Stimulated activated CD8-positive, alpha-beta memory T cell treated with anti-CD3 and anti-CD28 coated beads, Interleukin-4, amount 100 ng/mL, for 24 hours (primary cell): ENCODE data around the gene TMEM25.
"Not testable (repeated sequence)": the region's sequence is repeated elsewhere in the genome, so short reads cannot be mapped to it uniquely, and the experiment has no call there.

Experiments used
- DNase-seq: peaks from one replicate; pipeline ENCODE4 v3.0.0-alpha.2; 2020; ENCODE audit warnings: low read depth

The TMEM25 gene

GRCh38 chr11:118532091-118532490 is 1.1 kb downstream of the TMEM25 start:
- no peak for DNase-seq

DNA sequence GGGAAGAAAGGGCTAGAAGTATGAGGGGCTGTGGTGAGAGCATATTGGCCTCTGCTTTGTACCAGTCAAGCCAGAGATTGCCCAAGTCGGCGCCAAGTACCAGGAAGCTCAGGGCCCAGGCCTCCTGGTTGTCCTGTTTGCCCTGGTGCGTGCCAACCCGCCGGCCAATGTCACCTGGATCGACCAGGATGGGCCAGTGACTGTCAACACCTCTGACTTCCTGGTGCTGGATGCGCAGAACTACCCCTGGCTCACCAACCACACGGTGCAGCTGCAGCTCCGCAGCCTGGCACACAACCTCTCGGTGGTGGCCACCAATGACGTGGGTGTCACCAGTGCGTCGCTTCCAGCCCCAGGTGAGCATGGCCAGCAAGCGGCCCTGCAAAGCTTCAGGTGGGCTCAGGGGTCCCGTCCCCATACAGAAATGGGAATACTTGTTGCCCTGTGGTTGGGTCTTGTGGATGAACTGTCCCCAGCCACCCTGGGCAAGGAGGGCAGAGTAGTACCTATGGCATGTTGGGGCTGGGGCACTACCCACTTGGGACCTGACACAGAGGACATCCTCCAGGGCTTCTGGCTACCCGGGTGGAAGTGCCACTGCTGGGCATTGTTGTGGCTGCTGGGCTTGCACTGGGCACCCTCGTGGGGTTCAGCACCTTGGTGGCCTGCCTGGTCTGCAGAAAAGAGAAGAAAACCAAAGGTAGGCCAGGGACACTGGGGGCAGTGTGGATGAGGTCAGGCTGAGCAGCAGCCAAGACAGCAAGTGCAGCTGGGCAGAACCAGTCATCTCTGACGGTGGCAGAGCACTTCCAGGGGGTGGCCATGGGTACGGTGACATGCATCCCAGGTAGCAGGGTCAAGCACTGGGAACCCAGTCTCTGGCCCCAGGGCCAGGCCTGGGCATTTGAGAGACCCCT is 2.1 kb downstream of the TMEM25 start:
- DNase-seq, result no peak

GRCh38 chr11:118533769-118534729 is 3.1 kb downstream of the TMEM25 start:
- DNase-seq, result no peak

DNA sequence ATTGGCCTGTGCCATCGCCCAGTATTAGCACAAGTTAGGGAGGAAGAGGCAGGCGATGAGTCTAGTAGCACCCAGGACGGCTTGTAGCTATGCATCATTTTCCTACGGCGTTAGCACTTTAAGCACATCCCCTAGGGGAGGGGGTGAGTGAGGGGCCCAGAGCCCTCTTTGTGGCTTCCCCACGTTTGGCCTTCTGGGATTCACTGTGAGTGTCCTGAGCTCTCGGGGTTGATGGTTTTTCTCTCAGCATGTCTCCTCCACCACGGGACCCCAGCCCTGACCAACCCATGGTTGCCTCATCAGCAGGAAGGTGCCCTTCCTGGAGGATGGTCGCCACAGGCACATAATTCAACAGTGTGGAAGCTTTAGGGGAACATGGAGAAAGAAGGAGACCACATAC is 4.3 kb downstream of the TMEM25 start:
- no peak for DNase-seq

DNA sequence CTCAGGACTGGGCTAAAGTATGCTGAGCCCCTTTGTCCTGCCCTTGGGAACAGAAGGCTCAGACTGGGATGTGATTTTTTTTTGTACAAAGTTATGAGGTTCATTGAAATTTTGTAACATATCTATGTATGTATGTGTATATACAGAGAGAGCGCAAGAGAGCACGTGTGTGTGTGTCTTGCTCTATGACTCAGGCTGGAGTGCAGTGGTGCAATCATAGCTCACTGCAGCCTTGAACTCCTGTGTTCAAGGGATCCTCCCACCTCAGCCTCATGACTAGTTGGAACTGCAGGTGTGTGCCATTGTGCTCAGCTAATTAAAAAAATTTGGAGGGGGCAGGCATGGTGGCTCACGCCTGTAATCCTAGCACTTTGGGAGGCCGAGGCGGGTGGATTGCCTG is 5.7 kb downstream of the TMEM25 start:
- no peak for DNase-seq

- no peak for DNase-seq
Measured at GRCh38 chr11:118537409-118537980, 6.5 kb downstream of the TMEM25 start.

DNA sequence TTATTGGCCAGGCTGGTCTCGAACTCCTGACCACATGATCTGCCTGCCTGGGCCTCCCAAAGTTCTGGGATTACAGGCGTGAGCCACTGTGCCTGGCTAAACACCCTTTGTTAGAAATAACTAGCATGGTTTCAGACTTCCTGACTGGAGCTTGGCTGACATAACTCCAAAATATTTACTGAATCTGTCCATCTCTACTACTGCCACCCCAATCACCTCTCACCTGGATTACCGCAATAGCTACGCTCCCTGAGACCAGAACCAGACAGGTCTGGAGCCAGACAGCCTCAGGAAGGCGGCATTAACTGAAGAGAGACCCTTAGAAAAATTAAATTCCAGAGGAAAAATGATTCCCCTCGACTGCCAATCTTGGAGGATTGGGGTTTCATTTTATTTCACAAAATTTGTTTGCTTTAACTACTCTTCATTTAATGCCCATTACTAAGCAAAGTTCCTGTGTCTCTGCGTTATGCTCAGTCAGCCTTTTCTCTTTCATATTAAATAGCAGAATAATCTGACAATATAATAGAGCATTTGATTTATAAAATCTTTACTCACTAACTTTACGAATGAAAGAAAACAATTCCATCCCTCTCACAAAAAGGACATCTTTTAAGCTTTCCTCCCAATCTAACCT is 13.1 kb downstream of the TMEM25 start:
- DNase-seq, result no peak

DNA sequence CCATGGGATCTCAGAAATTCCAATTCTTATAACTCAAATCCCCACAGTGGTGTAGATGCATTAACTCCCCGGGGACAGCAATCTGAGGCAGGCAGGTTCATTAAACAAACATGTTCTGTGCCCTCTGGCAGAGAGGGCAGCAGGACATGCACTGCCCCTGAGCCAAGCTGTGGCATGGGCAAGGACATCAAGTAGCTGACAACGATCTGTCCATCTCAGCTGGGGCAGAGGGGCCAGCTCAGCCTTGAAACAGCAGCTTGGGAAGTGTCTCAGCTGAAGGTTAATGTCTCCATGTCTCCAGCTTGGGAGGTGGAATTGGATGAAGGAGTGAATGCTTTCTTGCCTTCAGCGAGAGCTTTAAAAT is 13.6 kb downstream of the TMEM25 start:
- DNase-seq, result no peak

DNA sequence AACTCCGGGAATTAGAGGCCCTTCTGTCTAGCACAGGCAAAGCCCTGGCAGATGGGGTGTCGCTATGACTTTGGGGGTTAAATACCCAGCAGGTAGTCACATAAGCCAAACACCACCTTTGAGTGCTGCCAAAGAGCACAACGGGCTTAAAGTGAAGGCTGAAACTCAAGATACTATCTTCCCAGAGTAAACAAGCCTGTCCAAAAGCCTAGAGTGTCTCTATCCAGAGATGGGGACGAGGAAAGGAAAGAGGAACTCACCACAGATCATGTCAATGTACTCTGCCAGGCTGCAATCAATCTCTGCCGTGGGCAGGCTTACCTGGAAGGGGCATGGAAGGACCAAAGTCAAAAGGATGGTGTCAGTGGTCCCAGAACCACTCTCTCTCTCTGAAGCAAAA is 14.5 kb downstream of the TMEM25 start:
- DNase-seq, result no peak

DNA sequence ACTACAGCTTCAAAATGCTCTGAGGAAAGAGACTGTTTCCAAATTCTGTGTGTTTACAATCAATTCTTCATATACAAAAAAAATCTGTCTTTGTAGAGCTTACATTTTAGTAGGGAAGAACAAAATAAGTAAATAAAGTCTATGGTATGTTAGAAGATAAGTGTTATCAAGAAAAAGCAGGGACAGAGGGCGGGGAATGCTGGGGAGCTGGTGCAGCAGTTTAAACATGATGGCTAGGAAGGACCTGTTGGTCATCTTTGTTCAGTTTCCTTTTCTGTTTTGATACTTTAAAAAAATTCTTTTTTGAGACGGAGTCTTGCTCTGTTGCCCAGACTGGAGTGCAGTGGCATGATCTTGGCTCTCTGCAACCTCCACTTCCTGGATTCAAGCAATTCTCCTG is 16.1 kb downstream of the TMEM25 start:
- DNase-seq, result no peak

DNA sequence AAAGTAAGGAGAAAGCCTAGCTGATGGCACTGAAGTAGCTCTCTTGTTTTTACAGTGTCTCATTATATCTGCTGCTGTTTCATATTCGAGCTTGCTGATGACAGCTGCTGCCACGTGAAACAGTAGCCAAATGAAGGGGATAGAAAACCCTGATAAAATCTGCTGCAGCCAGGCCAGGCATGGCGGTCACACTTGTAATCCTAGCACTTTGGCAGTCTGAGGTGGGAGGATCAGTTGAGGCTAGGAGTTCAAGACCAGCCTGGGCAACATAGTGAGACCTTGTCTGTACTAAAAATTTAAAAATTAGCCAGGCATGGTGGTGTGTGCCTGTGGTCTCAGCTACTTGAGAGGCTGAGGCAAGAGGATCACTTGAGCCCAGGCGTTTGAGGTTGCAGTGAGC is 21.3 kb downstream of the TMEM25 start:
- DNase-seq, result no peak

DNA sequence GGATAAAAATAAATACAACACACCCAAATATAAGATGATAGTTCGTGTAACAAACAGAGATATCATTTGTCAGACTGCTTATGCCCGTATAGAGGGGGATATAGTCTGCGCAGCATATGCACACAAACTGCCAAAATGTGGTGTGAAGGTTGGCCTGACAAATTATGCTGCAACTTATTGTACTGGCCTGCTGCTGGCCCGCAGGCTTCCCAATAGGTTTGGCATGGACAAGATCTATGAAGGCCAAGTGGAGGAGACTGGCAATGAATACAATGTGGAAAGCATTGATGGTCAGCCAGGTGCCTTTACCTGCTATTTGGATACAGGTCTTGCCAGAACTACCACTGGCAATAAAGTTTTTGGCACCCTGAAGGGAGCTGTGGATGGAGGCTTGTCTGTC is 29.8 kb downstream of the TMEM25 start:
- DNase-seq, result no peak

- DNase-seq, result no peak
Measured at GRCh38 chr11:118565051-118565450, 34.1 kb downstream of the TMEM25 start.

DNA sequence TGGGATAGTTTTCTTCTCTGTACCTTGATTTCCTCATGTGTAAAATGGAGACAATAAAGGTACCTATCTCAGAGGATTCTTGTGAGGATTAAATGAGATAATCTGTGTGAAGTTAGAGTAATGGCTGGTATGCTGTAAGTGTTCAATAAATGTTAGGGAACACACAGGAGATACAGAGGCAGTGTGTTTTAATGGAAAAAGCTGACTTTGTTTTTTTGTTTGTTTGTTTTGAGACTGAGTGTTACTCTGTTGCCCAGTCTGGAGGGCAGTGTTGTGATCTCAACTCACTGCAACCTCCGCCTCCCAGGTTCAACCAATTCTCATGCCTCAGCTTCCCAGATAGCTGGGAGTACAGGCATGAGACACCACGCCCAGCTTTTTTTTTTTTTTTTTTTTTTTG is 38.7 kb downstream of the TMEM25 start:
- DNase-seq, result no peak

DNA sequence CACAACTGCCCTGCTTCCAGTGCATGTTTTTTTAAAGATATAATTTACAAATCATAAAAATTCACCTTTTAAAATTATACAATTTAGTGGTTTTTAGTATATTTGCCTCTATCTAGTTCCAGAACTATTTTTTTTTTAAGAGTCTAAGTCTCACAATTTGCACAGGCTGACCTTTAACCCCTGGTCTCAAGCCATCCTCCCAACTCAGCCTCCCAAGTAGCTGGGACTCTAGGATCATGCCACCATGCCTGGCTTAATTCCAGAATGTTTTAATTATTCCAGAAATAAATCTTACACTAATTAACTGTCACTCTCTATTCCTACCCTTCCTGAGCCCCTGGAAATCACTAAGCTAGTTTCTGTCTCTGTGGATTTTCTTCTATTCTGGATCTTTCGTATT is 39.8 kb downstream of the TMEM25 start:
- DNase-seq, result no peak

GRCh38 chr11:118571701-118572060 is 40.7 kb downstream of the TMEM25 start:
- DNase-seq, result not testable (repeated sequence)

DNA sequence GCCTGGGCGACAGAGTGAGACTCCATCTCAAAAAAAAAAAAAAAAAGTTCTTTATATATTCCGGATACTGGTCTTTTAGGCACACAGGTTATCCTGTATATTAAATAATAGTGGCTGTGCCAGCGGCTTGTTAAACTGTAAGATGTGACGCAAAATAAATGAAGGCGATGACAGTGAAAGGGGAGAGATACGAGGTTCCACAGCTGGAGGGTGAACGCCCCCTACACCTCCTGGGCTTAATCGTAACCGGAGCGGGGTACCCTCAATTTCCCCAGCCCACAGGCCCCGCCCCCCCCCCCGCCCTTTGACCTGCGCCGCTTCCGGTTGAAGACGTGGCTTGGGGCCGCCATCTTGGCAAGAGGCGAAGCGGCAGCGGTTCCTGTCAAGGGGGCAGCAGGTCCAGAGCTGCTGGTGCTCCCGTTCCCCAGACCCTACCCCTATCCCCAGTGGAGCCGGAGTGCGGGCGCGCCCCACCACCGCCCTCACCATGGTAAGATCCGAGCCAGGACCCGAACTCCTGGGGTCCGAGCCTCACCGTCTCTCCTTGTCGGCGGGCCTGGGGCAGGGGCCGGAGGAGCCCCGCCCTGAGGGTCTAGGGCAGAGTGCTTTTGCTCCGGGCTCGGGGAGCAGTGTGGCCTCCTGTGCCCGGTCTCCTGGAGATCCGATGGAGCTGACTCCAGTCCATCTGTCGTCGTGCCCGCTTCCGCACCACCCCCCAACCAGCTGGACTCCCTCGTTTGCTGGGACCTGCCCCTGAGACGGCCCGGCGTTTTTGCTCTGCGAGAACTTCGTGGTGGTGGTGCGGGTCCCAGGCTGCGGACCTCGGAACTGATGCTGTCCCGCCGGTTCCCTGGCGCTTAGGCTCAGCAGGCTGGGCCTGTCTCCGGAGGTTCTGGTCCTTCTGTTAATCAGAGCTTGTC is 41.3 kb downstream of the TMEM25 start, which contains the start of gene ARCN1:
TSS of gene ARCN1 (plus strand) at position 349 of the 920 bp plus-strand sequence. CDS start at position 488, 139 bp downstream.
- DNase-seq, result peak; percentile 65

DNA sequence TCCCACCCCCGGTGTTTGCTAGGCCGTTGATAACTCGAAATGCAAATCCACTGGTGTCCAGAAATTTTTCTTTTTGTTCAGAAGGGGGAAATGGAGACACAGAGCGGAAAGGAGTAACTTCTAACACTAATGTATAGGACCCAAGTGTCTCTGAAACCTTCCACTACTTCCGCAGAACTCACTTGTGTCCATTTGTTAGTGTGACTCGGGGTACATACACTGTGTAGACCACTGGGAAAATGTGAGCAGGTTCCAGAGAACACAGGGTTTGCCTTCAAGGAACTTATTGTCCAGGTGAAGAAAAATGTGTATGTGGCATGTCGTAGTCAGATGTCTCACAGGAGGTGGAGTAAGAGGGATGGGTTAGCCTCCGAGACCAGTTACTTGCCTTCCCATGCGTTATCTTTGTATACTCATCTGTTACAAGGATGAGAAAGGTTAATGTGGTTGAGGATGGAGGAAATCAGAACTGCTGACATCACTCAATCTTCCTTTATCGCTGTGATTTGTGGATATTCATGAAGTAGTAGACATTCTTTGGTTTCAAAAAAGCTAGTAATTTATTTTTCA is 42.1 kb downstream of the TMEM25 start:
- no peak for DNase-seq

DNA sequence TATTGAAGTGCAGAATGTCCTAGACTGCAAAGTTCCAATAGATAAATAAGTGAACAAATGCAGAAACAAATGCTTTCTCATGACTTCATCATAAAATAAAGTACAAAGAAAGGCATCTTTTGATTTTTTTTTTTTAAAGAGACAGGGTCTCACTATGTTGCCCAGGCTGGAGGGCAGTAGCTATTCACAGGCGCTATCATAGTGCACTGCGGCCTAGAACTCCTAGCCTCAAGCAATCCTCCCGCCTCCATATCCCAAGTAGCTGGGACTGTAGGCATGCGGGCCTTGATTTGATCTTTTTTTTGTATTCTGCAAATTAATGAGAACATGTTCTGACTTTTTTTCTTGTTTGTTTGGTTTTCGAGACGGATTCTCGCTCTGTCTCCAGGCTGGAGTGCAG is 43.6 kb downstream of the TMEM25 start:
- DNase-seq, result no peak

DNA sequence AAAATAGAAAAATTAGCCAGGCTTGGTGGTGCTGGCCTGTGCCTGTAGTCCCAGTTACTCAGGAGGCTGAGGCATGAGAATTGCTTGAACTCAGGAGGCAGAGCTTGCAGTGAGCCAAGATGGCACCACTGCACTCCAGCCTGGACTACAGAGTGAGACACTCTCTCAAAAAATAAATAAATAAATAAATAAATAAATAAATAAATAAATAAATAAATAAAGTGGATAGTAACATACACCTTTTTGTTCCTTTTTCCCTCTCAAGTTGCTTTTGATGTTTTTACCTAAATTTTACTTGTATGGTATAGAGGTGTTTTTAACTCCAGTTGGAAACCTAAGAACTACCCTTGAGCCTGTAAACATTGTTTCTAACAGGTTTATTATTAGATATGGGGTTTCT is 47.0 kb downstream of the TMEM25 start:
- DNase-seq, result not testable (repeated sequence)

DNA sequence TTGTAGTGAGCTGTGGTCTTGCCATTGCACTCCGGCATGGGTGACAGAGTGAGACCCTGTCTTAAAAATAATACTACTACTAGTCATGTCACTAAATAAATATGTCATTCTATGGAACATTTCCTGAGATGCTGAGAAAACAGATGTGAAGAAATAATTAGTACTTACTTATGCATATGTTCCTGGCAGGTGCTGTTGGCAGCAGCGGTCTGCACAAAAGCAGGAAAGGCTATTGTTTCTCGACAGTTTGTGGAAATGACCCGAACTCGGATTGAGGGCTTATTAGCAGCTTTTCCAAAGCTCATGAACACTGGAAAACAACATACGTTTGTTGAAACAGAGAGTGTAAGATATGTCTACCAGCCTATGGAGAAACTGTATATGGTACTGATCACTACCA is 50.1 kb downstream of the TMEM25 start:
- DNase-seq, result no peak
